OCI-LY1 (cell line): ENCODE data around the gene CEP85.

Experiments
- CTCF ChIP-seq: fragments of 200-600 bp; sonication (generic), shearing (Covaris generic); IDR thresholded peaks from 2 replicates; pipeline ENCODE4 v1.5.1; 2017; ENCODE audit warnings: mild to moderate bottlenecking, antibody characterized with exemption, low read length, moderate library complexity, mixed read lengths
- EZH2 ChIP-seq: fragments of 200-600 bp; sonication (generic), shearing (Covaris generic); IDR thresholded peaks from 2 replicates; pipeline ENCODE4 v1.8.0; 2017; ENCODE audit warnings: borderline replicate concordance, mixed run types, mild to moderate bottlenecking, antibody characterized with exemption, low read length, moderate library complexity, mixed read lengths

- TF ChIP-seq CTCF = no peak
- TF ChIP-seq EZH2 = no peak
Observed at GRCh38 chr1:26224606-26225005, 9.4 kb upstream of the CEP85 start.
